Stomach (tissue), 9 donors: ENCODE data around the gene ELL2. TPM values are rescaled to one million over a fixed set of nuclear protein-coding genes. Genes with fewer than 3 reads are reported as not detected.

Source experiments
- DNase-seq, 2 donors: peaks; one replicate each; pipeline versions ENCODE4 v3.0.0 to v3.0.0-alpha.2; 2013 to 2019
- H3K27ac ChIP-seq, 5 donors: fragments of 200-600 bp in 4 of 5; sonication (generic) in 4 of 5; one replicate each; pipeline ENCODE4 v1.5.1; 2013 to 2019; ENCODE audit warnings: mild to moderate bottlenecking in 1 of 5, moderate library complexity in 1 of 5
- H3K27me3 ChIP-seq, 3 donors: fragments of 200-600 bp; sonication (generic); one replicate each; pipeline ENCODE4 v1.5.1; 2017 to 2019; ENCODE audit warnings: mixed run types in 1 of 3
- H3K36me3 ChIP-seq, 4 donors: fragments of 200-600 bp; sonication (generic); 1 replicate in 3 of 4; 2 replicates in 1 of 4; pipeline ENCODE4 v1.5.1; 2016 to 2019
- H3K4me1 ChIP-seq, 4 donors: fragments of 200-600 bp; sonication (generic); one replicate each; pipeline ENCODE4 v1.5.1; 2016 to 2019
- H3K4me3 ChIP-seq, 4 donors: fragments of 200-600 bp; sonication (generic) in 3 of 4; one replicate each; pipeline ENCODE4 v1.5.1; 2016 to 2019; ENCODE audit warnings: mild to moderate bottlenecking in 1 of 4
- H3K9me3 ChIP-seq, 4 donors: fragments of 200-600 bp; sonication (generic); one replicate each; pipeline ENCODE4 v1.5.1; 2016 to 2019
- EP300 ChIP-seq: sonication (generic); formaldehyde crosslinking; IDR thresholded peaks from one replicate; pipeline ENCODE4 v1.6.1; 2017; ENCODE audit warnings: antibody characterized with exemption
- POLR2A ChIP-seq, 4 donors: fragments of 450-650 bp; IDR thresholded peaks; one replicate each; pipeline ENCODE4 v1.6.1; 2016; ENCODE audit warnings: antibody characterized with exemption in 4 of 4, control low read depth in 2 of 4, mild to moderate bottlenecking in 1 of 4, moderate library complexity in 1 of 4
- POLR2AphosphoS5 ChIP-seq, 3 donors: sonication (generic); formaldehyde crosslinking; IDR thresholded peaks; one replicate each; pipeline ENCODE4 v1.6.1; 2016; ENCODE audit warnings: antibody characterized with exemption in 3 of 3
- WGBS, 5 donors: extraction: QIAGEN DNeasy Blood & Tissue Kit in 3 of 5; methylation state at CpG; one replicate each; pipeline versions ENCODE4 v1.1.5 to v1.1.7; 2013 to 2018; 5-methylcytosine and 5-hydroxymethylcytosine counted together
- intact Hi-C: fragments of 100-400 bp; cut with DNase I; formaldehyde crosslinking; loops from one replicate; pipeline ENCODE4 v1.15.1; 2023; ENCODE audit warnings: low total_unique reads
- polyA plus RNA-seq, 3 donors: library from polyadenylated mRNA; stranded (reverse); fragments of 200-250 nt; gene quantifications; one replicate each; pipeline ENCODE4 v1.2.3, GENCODE V29; 2013
- total RNA-seq, 5 donors: library from RNA; depleted of rRNA; stranded (reverse); fragments of >200 nt; gene quantifications; one replicate each; pipeline versions ENCODE4 v1.1.0 to v1.2.3, GENCODE V29; 2014 to 2016
- TF ChIP-seq, protein P1 (sequence below), 7 experiments: fragments of 450-650 bp in 4 of 7; fragments of 200-600 bp in 3 of 7; sonication (generic) in 3 of 7; IDR thresholded peaks; one replicate each; pipeline ENCODE4 v1.5.1; 2016 to 2019; ENCODE audit warnings: antibody characterized with exemption in 7 of 7, control low read depth in 2 of 7, mild to moderate bottlenecking in 1 of 7
- donor health status: healthy with polysubstance abuse.
- donor health status: Bipolar disorder and iron deficiency.
- donor health status: healthy.

The ELL2 gene
- total and polyA plus RNA-seq, 8 donors, result 24.7 to 279 (median 98.0) TPM

DNA sequence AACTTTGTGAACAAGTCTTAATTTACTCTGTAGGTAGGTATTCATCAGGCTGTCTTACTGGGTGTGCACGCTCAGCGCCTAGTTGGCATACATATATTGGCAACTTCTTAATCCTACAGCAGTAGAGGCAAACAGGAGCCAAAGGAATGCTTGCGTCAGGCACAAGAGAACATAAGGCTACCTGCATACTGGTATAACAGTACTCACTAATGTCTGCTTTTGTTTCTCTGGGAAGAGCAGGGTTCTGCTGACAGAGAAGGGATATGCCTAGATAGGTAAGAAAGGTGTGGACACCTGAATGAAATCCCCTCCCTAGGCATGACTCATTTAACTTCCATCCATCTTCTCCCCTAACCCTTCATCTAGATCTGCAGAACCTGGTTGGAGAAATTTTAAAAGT is 40.1 kb downstream of the ELL2 start:
- no peak for TF ChIP-seq POLR2AphosphoS5 (IDR thresholded peaks at IDR 0.05)
- TF ChIP-seq EP300, result no peak
- TF ChIP-seq, protein P1, sequence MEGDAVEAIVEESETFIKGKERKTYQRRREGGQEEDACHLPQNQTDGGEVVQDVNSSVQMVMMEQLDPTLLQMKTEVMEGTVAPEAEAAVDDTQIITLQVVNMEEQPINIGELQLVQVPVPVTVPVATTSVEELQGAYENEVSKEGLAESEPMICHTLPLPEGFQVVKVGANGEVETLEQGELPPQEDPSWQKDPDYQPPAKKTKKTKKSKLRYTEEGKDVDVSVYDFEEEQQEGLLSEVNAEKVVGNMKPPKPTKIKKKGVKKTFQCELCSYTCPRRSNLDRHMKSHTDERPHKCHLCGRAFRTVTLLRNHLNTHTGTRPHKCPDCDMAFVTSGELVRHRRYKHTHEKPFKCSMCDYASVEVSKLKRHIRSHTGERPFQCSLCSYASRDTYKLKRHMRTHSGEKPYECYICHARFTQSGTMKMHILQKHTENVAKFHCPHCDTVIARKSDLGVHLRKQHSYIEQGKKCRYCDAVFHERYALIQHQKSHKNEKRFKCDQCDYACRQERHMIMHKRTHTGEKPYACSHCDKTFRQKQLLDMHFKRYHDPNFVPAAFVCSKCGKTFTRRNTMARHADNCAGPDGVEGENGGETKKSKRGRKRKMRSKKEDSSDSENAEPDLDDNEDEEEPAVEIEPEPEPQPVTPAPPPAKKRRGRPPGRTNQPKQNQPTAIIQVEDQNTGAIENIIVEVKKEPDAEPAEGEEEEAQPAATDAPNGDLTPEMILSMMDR (IDR thresholded peaks at IDR 0.05), result no peak
- TF ChIP-seq POLR2A (IDR thresholded peaks at IDR 0.05), result no peak
- Histone ChIP-seq H3K27ac (no peak overlapping the region), H3K36me3 (peaks cover 0 to 17% (median 2%) of the 10 kb centered on the region in 4 donors), H3K9me3 (no peaks in the 10 kb centered on the region), H3K4me1 (peaks cover 45 to 99% (median 69%) of the 10 kb centered on the region in 4 donors), H3K27me3 (no peaks in the 10 kb centered on the region), H3K4me3 (no peak overlapping the region)
- intact Hi-C loops, result no loop called here
- no peak for DNase-seq
- WGBS, 5 donors, result 73 to 91% (median 84%) methylated on average over 3 of the region's 3 CpGs

DNA sequence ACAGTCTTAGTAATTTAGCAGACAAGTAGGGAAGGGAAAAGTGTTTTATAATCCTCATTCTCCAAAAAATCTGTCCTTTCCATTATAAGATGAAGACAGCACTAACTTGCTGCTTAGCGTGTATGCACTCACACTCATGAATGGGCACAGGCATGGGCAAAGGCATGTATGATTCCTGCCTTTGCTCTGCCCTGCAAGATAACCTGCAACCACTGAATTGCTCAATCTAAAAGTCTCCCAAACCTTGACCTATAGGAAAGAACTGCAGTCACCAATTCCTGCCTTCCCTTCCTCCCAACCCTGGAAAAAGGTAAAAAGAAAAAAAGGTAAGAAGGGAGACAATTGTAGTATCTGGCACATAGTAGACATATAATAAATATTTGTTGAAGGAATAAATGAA is 40.8 kb downstream of the ELL2 start:
- H3K9me3 ChIP-seq, result no peaks in the 10 kb centered on the region
- H3K4me1 ChIP-seq, result peaks cover 45 to 99% (median 69%) of the 10 kb centered on the region in 4 donors
- peaks cover 0 to 23% (median 2%) of the 10 kb centered on the region in 4 donors for H3K36me3 ChIP-seq
- no peaks in the 10 kb centered on the region for H3K27me3 ChIP-seq
- no peak overlapping the region for H3K4me3 ChIP-seq
- 77 to 91% (median 81%) methylated on average over 1 of the region's 1 CpG for WGBS, 5 donors
- intact Hi-C loops, result no loop called here
- DNase-seq, result no peak
- H3K27ac ChIP-seq, result no peak overlapping the region
- TF ChIP-seq, protein P1 (IDR thresholded peaks at IDR 0.05), result no peak
- TF ChIP-seq POLR2A (IDR thresholded peaks at IDR 0.05), result no peak
- no peak for TF ChIP-seq POLR2AphosphoS5 (IDR thresholded peaks at IDR 0.05)

DNA sequence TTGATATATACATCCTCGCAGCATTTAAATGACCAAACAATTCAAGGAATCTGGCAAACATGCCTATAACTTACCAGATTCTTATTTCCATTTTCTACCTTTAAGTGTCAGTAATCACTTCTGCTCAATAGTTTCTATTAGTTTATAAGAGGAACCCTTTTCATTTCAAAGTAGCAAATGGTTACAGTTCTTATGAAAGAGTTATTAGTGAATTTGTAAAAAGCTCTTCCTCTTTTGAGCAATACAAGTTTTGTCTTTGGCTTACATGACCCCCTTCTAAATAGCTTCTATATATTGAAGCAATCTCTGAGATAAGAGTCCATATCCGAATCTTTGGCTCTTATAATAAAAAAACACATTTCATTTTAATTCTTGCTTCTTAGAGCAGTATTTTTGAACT is 42.0 kb downstream of the ELL2 start:
- 42 to 78% (median 49%) methylated on average over 2 of the region's 2 CpGs for WGBS, 5 donors
- Histone ChIP-seq H3K4me1 (peaks cover 35 to 99% (median 58%) of the 10 kb centered on the region in 4 donors), H3K27me3 (no peaks in the 10 kb centered on the region), H3K9me3 (no peaks in the 10 kb centered on the region), H3K4me3 (no peak overlapping the region), H3K36me3 (peaks cover 0 to 33% (median 6%) of the 10 kb centered on the region in 4 donors), H3K27ac (no peak overlapping the region)
- no peak for TF ChIP-seq POLR2AphosphoS5 (IDR thresholded peaks at IDR 0.05)
- TF ChIP-seq EP300, result no peak
- TF ChIP-seq POLR2A (IDR thresholded peaks at IDR 0.05), result no peak
- TF ChIP-seq, protein P1 (IDR thresholded peaks at IDR 0.05), result no peak
- DNase-seq, result no peak
- intact Hi-C loops, result no loop called here

DNA sequence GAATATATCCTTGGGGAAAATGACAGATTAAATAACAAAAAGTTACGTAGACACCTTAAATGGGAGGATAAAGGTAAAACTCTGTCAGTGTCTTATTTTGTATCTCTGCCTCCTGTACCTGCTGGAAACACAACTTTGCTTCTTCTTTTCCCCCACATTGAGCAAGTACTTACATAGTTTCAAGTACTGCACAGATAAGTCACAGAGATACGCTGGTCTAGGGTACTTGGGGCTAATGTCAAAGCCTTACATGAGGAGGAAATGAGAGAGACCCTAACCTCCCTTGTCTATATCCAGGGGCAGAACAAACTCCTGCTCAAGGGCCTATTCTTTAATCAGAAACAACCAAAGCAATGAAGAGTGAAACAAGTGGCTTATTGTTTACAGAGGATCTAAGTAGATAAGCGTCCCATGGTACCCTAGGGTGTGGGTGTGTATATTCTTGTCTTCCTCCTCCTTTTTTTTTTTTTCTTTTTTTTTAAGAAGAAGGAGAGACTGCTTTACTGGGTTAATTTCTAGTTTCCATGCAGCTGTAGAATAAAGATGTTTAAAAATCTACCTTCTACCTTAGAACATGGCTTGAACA is 43.1 kb downstream of the ELL2 start:
- Histone ChIP-seq H3K27me3 (no peaks in the 10 kb centered on the region), H3K4me1 (peaks cover 25 to 93% (median 51%) of the 10 kb centered on the region in 4 donors), H3K36me3 (peaks cover 0 to 45% (median 12%) of the 10 kb centered on the region in 4 donors), H3K9me3 (no peaks in the 10 kb centered on the region), H3K4me3 (no peak overlapping the region), H3K27ac (no peak overlapping the region)
- no peak for DNase-seq
- 52 to 66% (median 60%) methylated on average over 3 of the region's 3 CpGs for WGBS, 5 donors
- TF ChIP-seq, protein P1 (IDR thresholded peaks at IDR 0.05), result no peak
- no peak for TF ChIP-seq EP300
- TF ChIP-seq POLR2A (IDR thresholded peaks at IDR 0.05), result no peak
- no peak for TF ChIP-seq POLR2AphosphoS5 (IDR thresholded peaks at IDR 0.05)
- intact Hi-C loops, result no loop called here
